Measurements from ENCODE around the gene PPP6R1. TPM values are rescaled to one million over a fixed set of nuclear protein-coding genes. Genes with fewer than 3 reads are reported as not detected.

Gene PPP6R1
- total and polyA plus RNA-seq, 2 donors (not counting 1 experiment from before 2014, with no cell fraction given), result 28.5 to 34.0 TPM

DNA sequence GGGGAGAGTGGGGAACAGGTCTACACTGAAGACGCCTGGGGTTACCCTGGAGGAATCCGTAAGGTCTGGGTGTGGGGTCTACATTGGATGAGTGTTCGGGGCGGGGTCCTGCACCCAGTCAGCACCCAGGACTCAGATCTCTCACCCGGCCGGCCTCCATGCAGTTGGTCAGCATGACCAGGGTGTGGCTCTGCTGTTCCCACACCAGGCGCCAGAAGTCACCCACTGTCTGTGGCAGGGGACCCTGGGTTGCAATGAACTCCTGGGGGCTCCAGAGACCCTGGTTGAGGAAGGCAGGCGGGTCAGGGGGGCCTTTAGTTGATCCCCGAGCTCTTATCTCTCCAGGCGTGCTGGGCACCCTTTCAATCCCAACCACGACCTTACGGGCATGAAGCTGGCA, 72.7 kb downstream of the PPP6R1 start:
- H3K9me3 ChIP-seq (ENCODE audit: control insufficient read depth, insufficient read depth, low read depth, low read length), result no peaks in the 10 kb centered on the region
- no peak overlapping the region for H2AFZ ChIP-seq (ENCODE audit: low read length)
- no peaks in the 10 kb centered on the region for H3K36me3 ChIP-seq (ENCODE audit: control insufficient read depth, insufficient read depth, low read length)
- DNase-seq (ENCODE audit: low read depth in 2 of 2), result no peak
- H3K27me3 ChIP-seq (ENCODE audit: control insufficient read depth, insufficient read depth, low read length), result no peaks in the 10 kb centered on the region
- no peak overlapping the region for H3K27ac ChIP-seq (ENCODE audit: insufficient read depth, low read length)
- no peak overlapping the region for H3K4me2 ChIP-seq (ENCODE audit: extremely low read depth, insufficient read depth, low read length)
- no peaks in the 10 kb centered on the region for H3K4me1 ChIP-seq (ENCODE audit: control insufficient read depth, extremely low read depth, insufficient read depth, low read length)
- H4K20me1 ChIP-seq (ENCODE audit: control insufficient read depth, extremely low read depth, insufficient read depth, low read length), result no peaks in the 10 kb centered on the region
- no peak overlapping the region for H3K9ac ChIP-seq (ENCODE audit: insufficient read depth, low read length)
- no peaks in the 10 kb centered on the region for H3K79me2 ChIP-seq (ENCODE audit: control insufficient read depth, insufficient read depth, low read length)
- no peak overlapping the region for H3K4me3 ChIP-seq (replicated peaks in 1 of 4; ENCODE audit: control extremely low read depth in 1 of 4, insufficient read depth in 1 of 4, low read depth in 3 of 4, low read length in 4 of 4)
- TF ChIP-seq, protein P1, sequence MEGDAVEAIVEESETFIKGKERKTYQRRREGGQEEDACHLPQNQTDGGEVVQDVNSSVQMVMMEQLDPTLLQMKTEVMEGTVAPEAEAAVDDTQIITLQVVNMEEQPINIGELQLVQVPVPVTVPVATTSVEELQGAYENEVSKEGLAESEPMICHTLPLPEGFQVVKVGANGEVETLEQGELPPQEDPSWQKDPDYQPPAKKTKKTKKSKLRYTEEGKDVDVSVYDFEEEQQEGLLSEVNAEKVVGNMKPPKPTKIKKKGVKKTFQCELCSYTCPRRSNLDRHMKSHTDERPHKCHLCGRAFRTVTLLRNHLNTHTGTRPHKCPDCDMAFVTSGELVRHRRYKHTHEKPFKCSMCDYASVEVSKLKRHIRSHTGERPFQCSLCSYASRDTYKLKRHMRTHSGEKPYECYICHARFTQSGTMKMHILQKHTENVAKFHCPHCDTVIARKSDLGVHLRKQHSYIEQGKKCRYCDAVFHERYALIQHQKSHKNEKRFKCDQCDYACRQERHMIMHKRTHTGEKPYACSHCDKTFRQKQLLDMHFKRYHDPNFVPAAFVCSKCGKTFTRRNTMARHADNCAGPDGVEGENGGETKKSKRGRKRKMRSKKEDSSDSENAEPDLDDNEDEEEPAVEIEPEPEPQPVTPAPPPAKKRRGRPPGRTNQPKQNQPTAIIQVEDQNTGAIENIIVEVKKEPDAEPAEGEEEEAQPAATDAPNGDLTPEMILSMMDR (conservative IDR thresholded peaks at IDR 0.05 in 1 of 2, IDR thresholded peaks at IDR 0.05 in 1 of 2; ENCODE audit: low read depth in 1 of 2, low read length in 2 of 2), result no peak
- no peak for TF ChIP-seq EZH2 (IDR thresholded peaks at IDR 0.05; ENCODE audit: low read length, missing control alignments)

DNA sequence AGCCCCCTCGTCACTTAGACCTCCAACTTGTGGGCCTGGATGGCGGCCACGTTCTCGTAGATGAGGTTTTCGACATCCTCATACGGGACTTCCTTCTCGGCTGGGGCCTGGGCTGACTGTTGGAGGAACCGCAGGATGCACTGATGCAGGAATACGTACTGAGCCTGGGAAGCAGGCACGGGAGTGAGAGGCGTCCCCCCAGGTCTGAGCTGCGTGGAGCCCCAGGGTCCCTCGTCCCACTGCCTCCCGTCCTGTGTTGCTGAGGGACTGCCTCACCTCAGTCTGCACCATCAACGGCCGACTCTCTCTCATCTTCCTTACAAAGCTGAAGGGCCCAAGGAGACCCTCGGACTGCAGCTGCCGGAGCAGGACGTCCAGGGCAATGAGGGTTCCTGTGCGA, 77.1 kb downstream of the PPP6R1 start:
- no peak overlapping the region for H3K4me3 ChIP-seq (replicated peaks in 1 of 4; ENCODE audit: control extremely low read depth in 1 of 4, insufficient read depth in 1 of 4, low read depth in 3 of 4, low read length in 4 of 4)
- TF ChIP-seq, protein P1 (conservative IDR thresholded peaks at IDR 0.05 in 1 of 2, IDR thresholded peaks at IDR 0.05 in 1 of 2; ENCODE audit: low read depth in 1 of 2, low read length in 2 of 2), result no peak
- no peak overlapping the region for H3K4me2 ChIP-seq (ENCODE audit: extremely low read depth, insufficient read depth, low read length)
- peaks cover 5% of the 10 kb centered on the region for H3K27me3 ChIP-seq (ENCODE audit: control insufficient read depth, insufficient read depth, low read length)
- no peak for DNase-seq (ENCODE audit: low read depth in 2 of 2)
- H3K4me1 ChIP-seq (ENCODE audit: control insufficient read depth, extremely low read depth, insufficient read depth, low read length), result peaks cover 8% of the 10 kb centered on the region
- H4K20me1 ChIP-seq (ENCODE audit: control insufficient read depth, extremely low read depth, insufficient read depth, low read length), result no peaks in the 10 kb centered on the region
- no peak overlapping the region for H3K9ac ChIP-seq (ENCODE audit: insufficient read depth, low read length)
- no peak overlapping the region for H2AFZ ChIP-seq (ENCODE audit: low read length)
- H3K36me3 ChIP-seq (ENCODE audit: control insufficient read depth, insufficient read depth, low read length), result no peaks in the 10 kb centered on the region
- H3K79me2 ChIP-seq (ENCODE audit: control insufficient read depth, insufficient read depth, low read length), result no peaks in the 10 kb centered on the region
- H3K9me3 ChIP-seq (ENCODE audit: control insufficient read depth, insufficient read depth, low read depth, low read length), result no peaks in the 10 kb centered on the region
- no peak overlapping the region for H3K27ac ChIP-seq (ENCODE audit: insufficient read depth, low read length)

Other genes starting within 250 kb of the PPP6R1 start
- not detected in 2 replicates for gene GP6, start 220.8 kb downstream of the PPP6R1 start, total RNA-seq
- gene GP6, start 220.8 kb downstream of the PPP6R1 start, polyA plus RNA-seq, result 0.03 TPM in 1 of 2 replicates, not detected in the other
- 6.9 and 8.5 TPM in 2 replicates for gene RDH13, start 195.9 kb downstream of the PPP6R1 start, total RNA-seq
- 2.7 and 5.6 TPM in 2 replicates for gene RDH13, start 195.9 kb downstream of the PPP6R1 start, polyA plus RNA-seq
- 0.17 and 0.51 TPM in 2 replicates for gene EPS8L1, start 183.1 kb downstream of the PPP6R1 start, total RNA-seq
- 1.9 and 2.2 TPM in 2 replicates for gene EPS8L1, start 183.1 kb downstream of the PPP6R1 start, polyA plus RNA-seq
- 25.2 and 32.9 TPM in 2 replicates for gene PPP1R12C, start 141.4 kb downstream of the PPP6R1 start, total RNA-seq
- gene PPP1R12C, start 141.4 kb downstream of the PPP6R1 start, polyA plus RNA-seq, result 26.0 and 27.6 TPM in 2 replicates
- gene TNNT1, start 109.8 kb downstream of the PPP6R1 start, total RNA-seq, result 7.4 and 10.4 TPM in 2 replicates
- 1.4 and 1.7 TPM in 2 replicates for gene TNNT1, start 109.8 kb downstream of the PPP6R1 start, polyA plus RNA-seq
- gene TNNI3, start 101.3 kb downstream of the PPP6R1 start, total RNA-seq, result not detected in 2 replicates
- gene TNNI3, start 101.3 kb downstream of the PPP6R1 start, polyA plus RNA-seq, result not detected in 2 replicates
- gene DNAAF3, start 92.4 kb downstream of the PPP6R1 start, total RNA-seq, result under 0.01 and 0.17 TPM in 2 replicates
- gene DNAAF3, start 92.4 kb downstream of the PPP6R1 start, polyA plus RNA-seq, result 0.16 and 0.18 TPM in 2 replicates
- gene SYT5, start 78.7 kb downstream of the PPP6R1 start, total RNA-seq, result 0.50 TPM in 1 of 2 replicates, not detected in the other
- 0.05 and 0.08 TPM in 2 replicates for gene SYT5, start 78.7 kb downstream of the PPP6R1 start, polyA plus RNA-seq
- gene PTPRH, start 49.5 kb downstream of the PPP6R1 start, total RNA-seq, result 7.7 and 19.5 TPM in 2 replicates
- gene PTPRH, start 49.5 kb downstream of the PPP6R1 start, polyA plus RNA-seq, result 2.5 and 4.4 TPM in 2 replicates
- gene TMEM86B, start 30.3 kb downstream of the PPP6R1 start, total RNA-seq, result 1.3 TPM in 2 replicates
- gene TMEM86B, start 30.3 kb downstream of the PPP6R1 start, polyA plus RNA-seq, result 0.34 and 0.62 TPM in 2 replicates
- gene HSPBP1, start 21.1 kb upstream of the PPP6R1 start, total RNA-seq, result 19.8 and 21.5 TPM in 2 replicates
- gene HSPBP1, start 21.1 kb upstream of the PPP6R1 start, polyA plus RNA-seq, result 12.5 and 15.8 TPM in 2 replicates
- gene BRSK1, start 25.0 kb upstream of the PPP6R1 start, total RNA-seq, result 3.9 and 5.1 TPM in 2 replicates
- gene BRSK1, start 25.0 kb upstream of the PPP6R1 start, polyA plus RNA-seq, result 5.1 and 8.4 TPM in 2 replicates
- gene TMEM150B, start 66.3 kb upstream of the PPP6R1 start, total RNA-seq, result not detected in 2 replicates
- gene TMEM150B, start 66.3 kb upstream of the PPP6R1 start, polyA plus RNA-seq, result not detected in 2 replicates
- 4.1 and 4.6 TPM in 2 replicates for gene KMT5C, start 80.9 kb upstream of the PPP6R1 start, total RNA-seq
- gene KMT5C, start 80.9 kb upstream of the PPP6R1 start, polyA plus RNA-seq, result 1.9 and 2.5 TPM in 2 replicates
- gene COX6B2, start 95.7 kb upstream of the PPP6R1 start, total RNA-seq, result under 0.01 and 0.17 TPM in 2 replicates
- gene COX6B2, start 95.7 kb upstream of the PPP6R1 start, polyA plus RNA-seq, result 0.03 and 0.14 TPM in 2 replicates
- gene GARIN5B, start 104.2 kb upstream of the PPP6R1 start, total RNA-seq, result not detected in 2 replicates
- not detected in 2 replicates for gene GARIN5B, start 104.2 kb upstream of the PPP6R1 start, polyA plus RNA-seq
- gene IL11, start 111.4 kb upstream of the PPP6R1 start, total RNA-seq, result 0.66 and 1.0 TPM in 2 replicates
- 1.2 and 1.3 TPM in 2 replicates for gene IL11, start 111.4 kb upstream of the PPP6R1 start, polyA plus RNA-seq
- gene TMEM190, start 117.8 kb upstream of the PPP6R1 start, total RNA-seq, result not detected in 2 replicates
- gene TMEM190, start 117.8 kb upstream of the PPP6R1 start, polyA plus RNA-seq, result 0.14 TPM in 1 of 2 replicates, not detected in the other
- gene TMEM238, start 125.3 kb upstream of the PPP6R1 start, total RNA-seq, result 0.26 and 0.33 TPM in 2 replicates
- not detected in 2 replicates for gene TMEM238, start 125.3 kb upstream of the PPP6R1 start, polyA plus RNA-seq
- 146 and 168 TPM in 2 replicates for gene RPL28, start 126.9 kb upstream of the PPP6R1 start, total RNA-seq
- gene RPL28, start 126.9 kb upstream of the PPP6R1 start, polyA plus RNA-seq, result 548 and 665 TPM in 2 replicates
- 37.5 and 41.0 TPM in 2 replicates for gene UBE2S, start 148.8 kb upstream of the PPP6R1 start, total RNA-seq
- 25.4 and 74.6 TPM in 2 replicates for gene UBE2S, start 148.8 kb upstream of the PPP6R1 start, polyA plus RNA-seq
- gene SHISA7, start 184.3 kb upstream of the PPP6R1 start, total RNA-seq, result not detected in 2 replicates
- not detected in 2 replicates for gene SHISA7, start 184.3 kb upstream of the PPP6R1 start, polyA plus RNA-seq
- 34.2 and 35.5 TPM in 2 replicates for gene ISOC2, start 202.6 kb upstream of the PPP6R1 start, total RNA-seq
- 24.8 and 27.7 TPM in 2 replicates for gene ISOC2, start 202.6 kb upstream of the PPP6R1 start, polyA plus RNA-seq
- gene C19orf85, start 205.7 kb upstream of the PPP6R1 start, total RNA-seq, result not detected in 2 replicates
- gene C19orf85, start 205.7 kb upstream of the PPP6R1 start, polyA plus RNA-seq, result not detected in 2 replicates
- 0.77 and 1.3 TPM in 2 replicates for gene ZNF628, start 217.6 kb upstream of the PPP6R1 start, total RNA-seq
- gene ZNF628, start 217.6 kb upstream of the PPP6R1 start, polyA plus RNA-seq, result 0.49 and 0.86 TPM in 2 replicates
- 12.1 and 18.2 TPM in 2 replicates for gene NAT14, start 226.2 kb upstream of the PPP6R1 start, total RNA-seq
- gene NAT14, start 226.2 kb upstream of the PPP6R1 start, polyA plus RNA-seq, result 18.3 and 19.3 TPM in 2 replicates
- gene SSC5D, start 229.4 kb upstream of the PPP6R1 start, total RNA-seq, result 19.3 and 19.7 TPM in 2 replicates
- gene SSC5D, start 229.4 kb upstream of the PPP6R1 start, polyA plus RNA-seq, result 2.1 and 3.0 TPM in 2 replicates

All from fibroblast of lung (primary cell).